GM19463 (cell line): ENCODE results near the gene ACSS1.

Source experiments
- ATAC-seq: cut with Tn5 transposase; IDR thresholded peaks from one replicate; pipeline ENCODE4 v1.9.1; 2021; ENCODE audit warnings: mild to moderate bottlenecking, moderate library complexity; ENCODE audit not compliant: unreplicated experiment

ACSS1 gene

GRCh38 chr20:25058051-25058846, at the start of gene ACSS1:
Gene ACSS1, minus strand, starts transcription at chr20:25058139. Its CDS starts 37 bp downstream, at chr20:25058102.
- peak; percentile 53 for ATAC-seq

- no peak for ATAC-seq
Measured at GRCh38 chr20:25103526-25103925, 45.6 kb upstream of the ACSS1 start.

- no peak for ATAC-seq
Measured at GRCh38 chr20:25100914-25101313, 43.0 kb upstream of the ACSS1 start.

- ATAC-seq = no peak
Measured at GRCh38 chr20:25099601-25100140, 41.7 kb upstream of the ACSS1 start.

GRCh38 chr20:25097498-25097897, 39.6 kb upstream of the ACSS1 start:
- no peak for ATAC-seq

- ATAC-seq = peak; percentile 82
Measured at GRCh38 chr20:25090492-25091429, 32.8 kb upstream of the ACSS1 start.

- no peak for ATAC-seq
Measured at GRCh38 chr20:25089662-25090061, 31.7 kb upstream of the ACSS1 start.

- no peak for ATAC-seq
Measured at GRCh38 chr20:25089096-25089495, 31.2 kb upstream of the ACSS1 start.

GRCh38 chr20:25088267-25088666, 30.3 kb upstream of the ACSS1 start:
- ATAC-seq = no peak

GRCh38 chr20:25087186-25087929, 29.4 kb upstream of the ACSS1 start:
- ATAC-seq = no peak

GRCh38 chr20:25085756-25086495, 28.0 kb upstream of the ACSS1 start:
- ATAC-seq = no peak

GRCh38 chr20:25084626-25085187, 26.8 kb upstream of the ACSS1 start:
- no peak for ATAC-seq

GRCh38 chr20:25083773-25084625, 26.1 kb upstream of the ACSS1 start:
- ATAC-seq = peak; percentile 53

- ATAC-seq = no peak
Measured at GRCh38 chr20:25083141-25083772, 25.3 kb upstream of the ACSS1 start.

- ATAC-seq = no peak
Measured at GRCh38 chr20:25082498-25082873, 24.5 kb upstream of the ACSS1 start.

- no peak for ATAC-seq
Measured at GRCh38 chr20:25081730-25082497, 24.0 kb upstream of the ACSS1 start, which contains the start of gene VSX1. Gene VSX1, minus strand, starts transcription at chr20:25082141. Its CDS starts 45 bp downstream, at chr20:25082096.

- no peak for ATAC-seq
Measured at GRCh38 chr20:25081065-25081729, 23.3 kb upstream of the ACSS1 start.
